ENCODE data around the gene TDRD10.

DNA sequence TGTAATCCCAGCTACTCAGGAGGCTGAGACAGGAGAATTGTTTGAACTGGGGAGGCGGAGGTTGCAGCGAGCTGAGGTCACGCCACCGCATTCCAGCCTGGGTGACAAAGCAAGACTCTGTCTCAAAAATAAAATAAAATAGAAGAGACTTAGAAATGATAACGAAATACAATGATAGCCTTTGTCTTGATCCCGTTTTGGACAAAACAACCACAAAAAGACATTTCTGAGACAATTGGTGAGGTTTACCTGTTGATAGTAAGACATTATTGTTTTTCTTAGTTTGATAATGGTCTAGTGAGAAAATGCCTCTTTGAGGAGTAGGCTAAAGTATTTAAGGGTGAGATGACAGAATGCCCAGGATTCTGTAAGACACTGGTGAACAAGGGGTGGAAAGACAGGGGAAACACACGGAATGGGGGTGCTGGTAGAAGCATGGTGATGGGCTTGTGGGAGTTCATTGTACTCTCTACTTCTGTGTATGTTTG, 12.1 kb downstream of the TDRD10 start:
- no peak for TF ChIP-seq RCOR1 (IDR thresholded peaks at IDR 0.05; ENCODE audit: low read depth, low read length)
- TF ChIP-seq POLR2A (IDR thresholded peaks at IDR 0.05; ENCODE audit: low read length) = no peak
- TF ChIP-seq BHLHE40 (IDR thresholded peaks at IDR 0.05; ENCODE audit: low read depth, low read length) = no peak
- TF ChIP-seq, protein P1, sequence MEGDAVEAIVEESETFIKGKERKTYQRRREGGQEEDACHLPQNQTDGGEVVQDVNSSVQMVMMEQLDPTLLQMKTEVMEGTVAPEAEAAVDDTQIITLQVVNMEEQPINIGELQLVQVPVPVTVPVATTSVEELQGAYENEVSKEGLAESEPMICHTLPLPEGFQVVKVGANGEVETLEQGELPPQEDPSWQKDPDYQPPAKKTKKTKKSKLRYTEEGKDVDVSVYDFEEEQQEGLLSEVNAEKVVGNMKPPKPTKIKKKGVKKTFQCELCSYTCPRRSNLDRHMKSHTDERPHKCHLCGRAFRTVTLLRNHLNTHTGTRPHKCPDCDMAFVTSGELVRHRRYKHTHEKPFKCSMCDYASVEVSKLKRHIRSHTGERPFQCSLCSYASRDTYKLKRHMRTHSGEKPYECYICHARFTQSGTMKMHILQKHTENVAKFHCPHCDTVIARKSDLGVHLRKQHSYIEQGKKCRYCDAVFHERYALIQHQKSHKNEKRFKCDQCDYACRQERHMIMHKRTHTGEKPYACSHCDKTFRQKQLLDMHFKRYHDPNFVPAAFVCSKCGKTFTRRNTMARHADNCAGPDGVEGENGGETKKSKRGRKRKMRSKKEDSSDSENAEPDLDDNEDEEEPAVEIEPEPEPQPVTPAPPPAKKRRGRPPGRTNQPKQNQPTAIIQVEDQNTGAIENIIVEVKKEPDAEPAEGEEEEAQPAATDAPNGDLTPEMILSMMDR (IDR thresholded peaks at IDR 0.05) = no peak

All from A549 (cell line).